Endodermal cell (in vitro differentiated cells): ENCODE measurements around the gene SF3B3. TPM values are rescaled to one million over a fixed set of nuclear protein-coding genes. Genes with fewer than 3 reads are reported as not detected.

ENCODE experiments used
- DNase-seq: peaks from one replicate; pipeline ENCODE4 v3.0.0-alpha.2; 2017
- H3K27ac ChIP-seq: 2 replicates; pipeline ENCODE4 v1.5.1; 2013; ENCODE audit warnings: mild to moderate bottlenecking, low read depth, low read length, moderate library complexity
- H3K27me3 ChIP-seq: 2 replicates; pipeline ENCODE4 v1.6.1; 2013; ENCODE audit warnings: mild to moderate bottlenecking, low read length, moderate library complexity; ENCODE audit not compliant: insufficient read depth, control insufficient read depth, poor library complexity, severe bottlenecking
- H3K36me3 ChIP-seq: 2 replicates; pipeline ENCODE4 v1.7.0; 2013; ENCODE audit warnings: mild to moderate bottlenecking, low read length, moderate library complexity; ENCODE audit not compliant: control insufficient read depth, insufficient read depth
- H3K4me1 ChIP-seq: one replicate; pipeline ENCODE4 v1.7.0; 2013; ENCODE audit warnings: low read length; ENCODE audit not compliant: control insufficient read depth, insufficient read depth
- H3K4me3 ChIP-seq: 2 replicates; pipeline ENCODE4 v1.5.1; 2013; ENCODE audit warnings: mild to moderate bottlenecking, low read length, moderate library complexity
- H3K9ac ChIP-seq: 2 replicates; pipeline ENCODE4 v1.6.1; 2013; ENCODE audit warnings: mild to moderate bottlenecking, low read length, moderate library complexity; ENCODE audit not compliant: poor library complexity, severe bottlenecking; ENCODE audit errors: extremely low read depth
- H3K9me3 ChIP-seq: 2 replicates; pipeline ENCODE4 v1.6.1; 2013; ENCODE audit warnings: mild to moderate bottlenecking, low read length, moderate library complexity; ENCODE audit not compliant: control insufficient read depth
- H3K27ac Mint-ChIP-seq: 2 replicates; pipeline ENCODE4 v1.8.0; 2020; ENCODE audit warnings: mixed read lengths
- H3K27me3 Mint-ChIP-seq: 2 replicates; pipeline ENCODE4 v1.8.0; 2021; ENCODE audit warnings: mild to moderate bottlenecking, mixed read lengths; ENCODE audit not compliant: insufficient read depth
- H3K36me3 Mint-ChIP-seq: 2 replicates; pipeline ENCODE4 v1.8.0; 2020; ENCODE audit warnings: low read depth, mixed read lengths
- H3K4me1 Mint-ChIP-seq: 2 replicates; pipeline ENCODE4 v1.8.0; 2020; ENCODE audit warnings: mixed read lengths
- H3K4me3 Mint-ChIP-seq: 2 replicates; pipeline ENCODE4 v1.8.0; 2020; ENCODE audit warnings: mild to moderate bottlenecking, moderate library complexity, mixed read lengths
- H3K9me3 Mint-ChIP-seq: 2 replicates; pipeline ENCODE4 v1.8.0; 2020; ENCODE audit warnings: mild to moderate bottlenecking, mixed read lengths
- CTCF ChIP-seq: fragments of 200-600 bp; sonication (generic); conservative IDR thresholded peaks from 2 replicates; pipeline ENCODE4 v1.5.0; 2021; ENCODE audit warnings: antibody characterized with exemption, mild to moderate bottlenecking
- WGBS, 2 experiments: methylation state at CpG; one replicate each; pipeline versions ENCODE4 v1.1.5 to v1.1.7; 2013; ENCODE audit warnings: missing lambda C conversion rate in 2 of 2, mixed read lengths in 1 of 2; ENCODE audit not compliant: insufficient coverage in 1 of 2, insufficient read length in 1 of 2; 5-methylcytosine and 5-hydroxymethylcytosine counted together
- total RNA-seq, 2 donors: library from RNA; stranded (reverse); fragmentation: NEBNext Ultra II Directional in 1 of 2; extraction: Animal tissue kit (Norgen Biotek cat#: 25700) in 1 of 2; gene quantifications; 2 replicates in 1 of 2; 3 replicates in 1 of 2; pipeline ENCODE4 v1.2.1, GENCODE V29; 2021

The SF3B3 gene
- total RNA-seq, 2 donors from 2014 or later: 479 to 484 TPM

- Histone ChIP-seq H3K27me3 (no peaks in the 10 kb centered on the region), H3K27ac (peak overlapping the region; percentile 58), H3K9me3 (no peaks in the 10 kb centered on the region), H3K4me3 (no peak overlapping the region), H3K4me1 (no peaks in the 10 kb centered on the region), H3K36me3 (peaks cover 36% of the 10 kb centered on the region), H3K9ac (no peak overlapping the region)
- no peak for TF ChIP-seq CTCF
- 92 to 95% methylated on average over 7 to 10 of the region's 10 CpGs for WGBS, 2 experiments
- no peaks in the 10 kb centered on the region for H3K27me3 Mint-ChIP-seq
- no peak overlapping the region for H3K4me3 Mint-ChIP-seq
- H3K27ac Mint-ChIP-seq: peak overlapping the region; percentile 45
- peak; percentile 54 for DNase-seq
- H3K4me1 Mint-ChIP-seq: no peaks in the 10 kb centered on the region
- no peaks in the 10 kb centered on the region for H3K9me3 Mint-ChIP-seq
- peaks cover 32% of the 10 kb centered on the region for H3K36me3 Mint-ChIP-seq
These were observed 53.0 kb downstream of the SF3B3 start for GRCh38 chr16:70576431-70577255.

- no peaks in the 10 kb centered on the region for H3K27me3 Mint-ChIP-seq
- no peak overlapping the region for H3K9ac ChIP-seq
- peak; percentile 61 for DNase-seq
- H3K27ac ChIP-seq: no peak overlapping the region
- H3K4me1 ChIP-seq: no peaks in the 10 kb centered on the region
- H3K36me3 ChIP-seq: peaks cover 30% of the 10 kb centered on the region
- H3K27me3 ChIP-seq: no peaks in the 10 kb centered on the region
- H3K9me3 Mint-ChIP-seq: no peaks in the 10 kb centered on the region
- TF ChIP-seq CTCF: no peak
- no peak overlapping the region for H3K4me3 Mint-ChIP-seq
- H3K4me1 Mint-ChIP-seq: no peaks in the 10 kb centered on the region
- H3K27ac Mint-ChIP-seq: peak overlapping the region; percentile 45
- 85 to 94% methylated on average over 6 to 9 of the region's 9 CpGs for WGBS, 2 experiments
- H3K9me3 ChIP-seq: no peaks in the 10 kb centered on the region
- no peak overlapping the region for H3K4me3 ChIP-seq
- peaks cover 26% of the 10 kb centered on the region for H3K36me3 Mint-ChIP-seq
These were observed 53.7 kb downstream of the SF3B3 start for GRCh38 chr16:70577256-70577698.

GRCh38 chr16:70578035-70578434, 54.4 kb downstream of the SF3B3 start:
- H3K4me1 ChIP-seq: no peaks in the 10 kb centered on the region
- H3K27ac ChIP-seq: no peak overlapping the region
- no peaks in the 10 kb centered on the region for H3K9me3 ChIP-seq
- H3K36me3 ChIP-seq: peaks cover 22% of the 10 kb centered on the region
- DNase-seq: peak; percentile 54
- Mint-ChIP-seq H3K27ac (peak overlapping the region; percentile 13), H3K36me3 (peaks cover 19% of the 10 kb centered on the region), H3K4me3 (no peak overlapping the region), H3K4me1 (peaks cover 2% of the 10 kb centered on the region), H3K27me3 (no peaks in the 10 kb centered on the region), H3K9me3 (no peaks in the 10 kb centered on the region)
- H3K27me3 ChIP-seq: no peaks in the 10 kb centered on the region
- 84 to 100% methylated on average over 1 to 3 of the region's 3 CpGs for WGBS, 2 experiments
- H3K4me3 ChIP-seq: no peak overlapping the region
- no peak for TF ChIP-seq CTCF
- H3K9ac ChIP-seq: no peak overlapping the region
